Adrenal gland (tissue), 12 donors: ENCODE data around the gene CCDC142. TPM values are rescaled to one million over a fixed set of nuclear protein-coding genes. Genes with fewer than 3 reads are reported as not detected.

Source experiments
- DNase-seq, 7 donors: peaks; one replicate each; pipeline ENCODE4 v3.0.0-alpha.2; 2019 to 2020
- H3K27ac ChIP-seq, 5 donors: fragments of 200-600 bp; sonication (generic) in 4 of 5; 1 replicate in 3 of 5; 2 replicates in 2 of 5; pipeline versions ENCODE4 v1.5.1 to v1.8.0; 2016 to 2020; ENCODE audit warnings: mild to moderate bottlenecking in 1 of 5
- H3K27me3 ChIP-seq: fragments of 200-600 bp; 2 replicates; pipeline ENCODE4 v1.8.0; 2021
- H3K36me3 ChIP-seq, 2 donors: fragments of 200-600 bp; replicated peaks in 1 of 2; 1 replicate in 1 of 2; 2 replicates in 1 of 2; pipeline versions ENCODE4 v1.5.1 to v1.8.0; 2018 to 2022
- H3K4me1 ChIP-seq, 2 donors: fragments of 200-600 bp; replicated peaks in 1 of 2; 1 replicate in 1 of 2; 2 replicates in 1 of 2; pipeline versions ENCODE4 v1.5.1 to v1.8.0; 2018 to 2021
- H3K4me3 ChIP-seq, 4 donors: fragments of 200-600 bp; sonication (generic) in 3 of 4; one replicate each; pipeline ENCODE4 v1.5.1; 2016 to 2018
- H3K9me3 ChIP-seq, 3 donors: fragments of 200-600 bp; sonication (generic) in 1 of 3; replicated peaks in 1 of 3; 1 replicate in 2 of 3; 2 replicates in 1 of 3; pipeline versions ENCODE4 v1.5.1 to v1.8.0; 2016 to 2021
- CTCF ChIP-seq, 6 experiments: fragments of 450-650 bp in 4 of 6; fragments of 200-600 bp in 2 of 6; sonication (generic) in 1 of 6; IDR thresholded peaks; 1 replicate in 5 of 6; 2 replicates in 1 of 6; pipeline versions ENCODE4 v1.5.1 to v1.8.0; 2016 to 2021; ENCODE audit warnings: antibody characterized with exemption in 6 of 6, mild to moderate bottlenecking in 2 of 6, moderate library complexity in 1 of 6
- POLR2A ChIP-seq, 2 donors: fragments of 450-650 bp; IDR thresholded peaks; one replicate each; pipeline ENCODE4 v1.6.1; 2017; ENCODE audit warnings: antibody characterized with exemption in 2 of 2, mild to moderate bottlenecking in 2 of 2, moderate library complexity in 1 of 2
- WGBS, 4 donors: extraction: QIAGEN DNeasy Blood & Tissue Kit in 2 of 4; methylation state at CpG; one replicate each; pipeline versions ENCODE4 v1.1.5 to v1.1.7; 2013 to 2017; 5-methylcytosine and 5-hydroxymethylcytosine counted together
- intact Hi-C, 2 donors: fragments of 100-400 bp; cut with DNase I; formaldehyde crosslinking; loops; one replicate each; pipeline versions ENCODE4 v1.14.1 to v1.15.0; 2022 to 2023
- polyA plus RNA-seq, 3 donors: library from polyadenylated mRNA; stranded (reverse); fragments of 200-250 nt in 2 of 3; fragments of 350-450 nt in 1 of 3; fragmentation: Illumina TruSeq in 1 of 3; extraction: RNeasy Lipid Tissue Mini Kit (QIAGEN cat#74804) in 1 of 3; gene quantifications; one replicate each; pipeline ENCODE4 v1.2.3, GENCODE V29; 2013 to 2014
- total RNA-seq, 9 donors: library from RNA; depleted of rRNA in 4 of 9; stranded (reverse); fragments of >200 nt in 4 of 9; fragments of 120-200 nt in 1 of 9; fragmentation: NEBNext Ultra II Directional in 1 of 9; extraction: Animal tissue kit (Norgen Biotek cat#: 25700) in 1 of 9; gene quantifications; one replicate each; pipeline versions ENCODE4 v1.1.0 to v1.2.4, GENCODE V29; 2013 to 2023
- donor health status: healthy with polysubstance abuse.
- donor health status: Bipolar disorder and iron deficiency.
- donor health status: DM: yes; HTN: yes; CAD: no.
- donor health status: DM: no; HTN: no; CAD: no.
- donor health status: DM: no; HTN: no; CAD: no.
- donor health status: DM: yes; HTN: yes; CAD: no.

CCDC142 gene
- total and polyA plus RNA-seq, 12 donors, result 3.2 to 46.0 (median 12.3) TPM

DNA sequence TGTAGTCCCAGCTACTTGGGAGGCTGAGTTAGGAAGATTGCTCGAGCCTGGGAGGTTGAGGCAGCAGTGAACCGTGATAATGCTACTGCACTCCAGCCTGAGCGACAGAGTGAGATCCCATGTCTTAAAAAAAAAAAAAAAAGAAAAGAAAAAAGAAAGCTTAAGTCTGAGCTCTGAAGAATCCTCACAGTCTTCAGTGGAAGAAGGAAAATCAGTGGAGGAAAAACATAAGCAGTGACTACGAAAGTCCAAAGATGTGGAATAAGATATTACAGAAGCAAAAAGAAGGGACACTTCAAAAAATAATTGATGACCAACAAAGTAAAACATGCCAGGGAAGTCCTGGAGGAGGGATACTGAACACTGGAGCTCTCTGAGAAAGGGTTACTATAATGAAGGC, 27.5 kb upstream of the CCDC142 start:
- Histone ChIP-seq H3K27ac (no peak overlapping the region), H3K4me1 (peaks cover 19 to 36% of the 10 kb centered on the region in 2 donors), H3K4me3 (no peak overlapping the region), H3K36me3 (peaks cover 0 to 5% of the 10 kb centered on the region in 2 donors), H3K27me3 (peaks cover 47% of the 10 kb centered on the region), H3K9me3 (no peaks in the 10 kb centered on the region)
- no peak for TF ChIP-seq POLR2A (IDR thresholded peaks at IDR 0.05)
- no peak for TF ChIP-seq CTCF (IDR thresholded peaks at IDR 0.05)
- 61 to 88% (median 69%) methylated on average over 4 of the region's 4 CpGs for WGBS, 4 donors
- no peak for DNase-seq
- intact Hi-C loops, result no loop called here

GRCh38 chr2:74507926-74508520, 25.2 kb upstream of the CCDC142 start:
- H3K4me3 ChIP-seq, result peak overlapping the region; percentile 5 to 91 (median 80)
- TF ChIP-seq CTCF (IDR thresholded peaks at IDR 0.05) (no peak), POLR2A (IDR thresholded peaks at IDR 0.05) (no peak)
- H3K9me3 ChIP-seq, result no peaks in the 10 kb centered on the region
- intact Hi-C loops, result loop anchor here in 1 of 2 donors (2.0 kb wide), 1 partner anchor 21 kb away; the partner anchor contains the start of genes AUP1 and HTRA2
- H3K27me3 ChIP-seq, result peaks cover 25% of the 10 kb centered on the region
- peak in 2 of 7 donors; percentile 41 to 84 for DNase-seq
- 12 to 28% (median 13%) methylated on average over 17 to 38 of the region's 38 CpGs for WGBS, 4 donors
- H3K27ac ChIP-seq, result peak overlapping the region in 4 of 5 donors; percentile 93 to 100 (median 97)
- peaks cover 0 to 12% of the 10 kb centered on the region in 2 donors for H3K36me3 ChIP-seq
- H3K4me1 ChIP-seq, result peaks cover 19 to 44% of the 10 kb centered on the region in 2 donors

- intact Hi-C loops, result loop anchor here in 1 of 2 donors (2.0 kb wide), 1 partner anchor 21 kb away; the partner anchor contains the start of genes AUP1 and HTRA2
Measured at GRCh38 chr2:74507145-74507925, 24.5 kb upstream of the CCDC142 start, which contains the start of gene PCGF1. PCGF1 (minus strand) TSS chr2:74507695; CDS start chr2:74507668, 27 bp downstream.

More at GRCh38 chr2:74507145-74507925, 24.5 kb upstream of the CCDC142 start, which contains the start of gene PCGF1:
- DNase-seq, result peak; percentile 97 to 100 (median 99)
- TF ChIP-seq POLR2A (IDR thresholded peaks at IDR 0.05) (peak; percentile 33 to 57), CTCF (IDR thresholded peaks at IDR 0.05) (peak in 2 of 6 experiments; percentile 27 to 39)
- peaks cover 19% of the 10 kb centered on the region for H3K27me3 ChIP-seq
- H3K9me3 ChIP-seq, result no peaks in the 10 kb centered on the region
- H3K4me1 ChIP-seq, result peaks cover 19 to 50% of the 10 kb centered on the region in 2 donors
- H3K4me3 ChIP-seq, result peak within 1 kb of the TSS; percentile 5 to 91 (median 80)
- 0 to 1% (median 0%) methylated on average over 20 to 56 of the region's 56 CpGs for WGBS, 4 donors
- peak within 1 kb of the TSS; percentile 29 to 100 (median 95) for H3K27ac ChIP-seq
- H3K36me3 ChIP-seq, result peaks cover 0 to 12% of the 10 kb centered on the region in 2 donors
